ENCODE data around the gene DLG2.

The DLG2 gene

GRCh38 chr11:84794663-84795443, 832.3 kb downstream of the DLG2 start:
- Histone ChIP-seq H3K36me3 (ENCODE audit: control insufficient read depth, low read length) (no peaks in the 10 kb centered on the region), H3F3A (ENCODE audit: control insufficient read depth, insufficient read depth) (no peaks in the 10 kb centered on the region), H3K79me2 (ENCODE audit: control insufficient read depth, low read length) (no peaks in the 10 kb centered on the region), H3K4me2 (ENCODE audit: low read length) (no peak overlapping the region), H4K20me1 (ENCODE audit: control insufficient read depth, insufficient read depth, low read depth, low read length) (no peaks in the 10 kb centered on the region), H3K4me3 (ENCODE audit: low read length) (no peak overlapping the region), H3K9me2 (replicated peaks; ENCODE audit: control insufficient read depth, low read length) (no peaks in the 10 kb centered on the region), H3K9me3 (ENCODE audit: control insufficient read depth, insufficient read depth, low read length) (peaks cover 3% of the 10 kb centered on the region; the same call in 1 of the 2 replicates), H3K27ac (ENCODE audit: low read depth, low read length) (no peak overlapping the region), H3K4me1 (ENCODE audit: control insufficient read depth, low read length) (no peaks in the 10 kb centered on the region), H3K27me3 (ENCODE audit: control insufficient read depth, low read length) (no peaks in the 10 kb centered on the region)
- no peak for TF ChIP-seq EZH2phosphoT487 (IDR thresholded peaks at IDR 0.05; ENCODE audit: borderline replicate concordance, low read length)
- no peak for TF ChIP-seq CTCF (IDR thresholded peaks at IDR 0.05; ENCODE audit: low read depth, low read length, poor library complexity, severe bottlenecking)

GRCh38 chr11:84793318-84793717, 833.8 kb downstream of the DLG2 start:
- Histone ChIP-seq H3K27me3 (ENCODE audit: control insufficient read depth, low read length) (no peaks in the 10 kb centered on the region), H3K9me3 (ENCODE audit: control insufficient read depth, insufficient read depth, low read length) (peaks cover 3% of the 10 kb centered on the region; the same call in 1 of the 2 replicates), H3K4me2 (ENCODE audit: low read length) (no peak overlapping the region), H3K27ac (ENCODE audit: low read depth, low read length) (no peak overlapping the region), H3K4me1 (ENCODE audit: control insufficient read depth, low read length) (no peaks in the 10 kb centered on the region), H3K36me3 (ENCODE audit: control insufficient read depth, low read length) (no peaks in the 10 kb centered on the region), H3K4me3 (ENCODE audit: low read length) (no peak overlapping the region), H4K20me1 (ENCODE audit: control insufficient read depth, insufficient read depth, low read depth, low read length) (no peaks in the 10 kb centered on the region), H3K9me2 (replicated peaks; ENCODE audit: control insufficient read depth, low read length) (no peaks in the 10 kb centered on the region), H3F3A (ENCODE audit: control insufficient read depth, insufficient read depth) (no peaks in the 10 kb centered on the region), H3K79me2 (ENCODE audit: control insufficient read depth, low read length) (no peaks in the 10 kb centered on the region)
- TF ChIP-seq CTCF (IDR thresholded peaks at IDR 0.05; ENCODE audit: low read depth, low read length, poor library complexity, severe bottlenecking), result no peak
- no peak for TF ChIP-seq EZH2phosphoT487 (IDR thresholded peaks at IDR 0.05; ENCODE audit: borderline replicate concordance, low read length)

GRCh38 chr11:84790849-84791427, 836.2 kb downstream of the DLG2 start:
- no peaks in the 10 kb centered on the region for H3K9me2 ChIP-seq (replicated peaks; ENCODE audit: control insufficient read depth, low read length)
- H3K9me3 ChIP-seq (ENCODE audit: control insufficient read depth, insufficient read depth, low read length), result peaks cover 3% of the 10 kb centered on the region; the same call in 1 of the 2 replicates
- no peak for TF ChIP-seq EZH2phosphoT487 (IDR thresholded peaks at IDR 0.05; ENCODE audit: borderline replicate concordance, low read length)
- TF ChIP-seq CTCF (IDR thresholded peaks at IDR 0.05; ENCODE audit: low read depth, low read length, poor library complexity, severe bottlenecking), result no peak
- no peaks in the 10 kb centered on the region for H3K27me3 ChIP-seq (ENCODE audit: control insufficient read depth, low read length)
- H3K27ac ChIP-seq (ENCODE audit: low read depth, low read length), result no peak overlapping the region
- H4K20me1 ChIP-seq (ENCODE audit: control insufficient read depth, insufficient read depth, low read depth, low read length), result no peaks in the 10 kb centered on the region
- no peaks in the 10 kb centered on the region for H3K79me2 ChIP-seq (ENCODE audit: control insufficient read depth, low read length)
- H3K4me2 ChIP-seq (ENCODE audit: low read length), result no peak overlapping the region
- no peaks in the 10 kb centered on the region for H3K36me3 ChIP-seq (ENCODE audit: control insufficient read depth, low read length)
- H3F3A ChIP-seq (ENCODE audit: control insufficient read depth, insufficient read depth), result no peaks in the 10 kb centered on the region
- no peak overlapping the region for H3K4me3 ChIP-seq (ENCODE audit: low read length)
- no peaks in the 10 kb centered on the region for H3K4me1 ChIP-seq (ENCODE audit: control insufficient read depth, low read length)

All from DOHH2 (cell line).